Vagina (tissue), 2 donors: Measurements from ENCODE around the gene DENND4A.

Source experiments
- CTCF ChIP-seq, 3 experiments: fragments of 450-650 bp in 2 of 3; fragments of 200-600 bp in 1 of 3; sonication (generic) in 1 of 3; IDR thresholded peaks; one replicate each; pipeline ENCODE4 v1.5.1; 2017 to 2019; ENCODE audit warnings: antibody characterized with exemption in 3 of 3, mild to moderate bottlenecking in 2 of 3, moderate library complexity in 2 of 3
- POLR2A ChIP-seq, 2 donors: fragments of 450-650 bp; IDR thresholded peaks; one replicate each; pipeline ENCODE4 v1.6.1; 2017; ENCODE audit warnings: antibody characterized with exemption in 2 of 2, mild to moderate bottlenecking in 2 of 2, moderate library complexity in 2 of 2
- POLR2AphosphoS5 ChIP-seq, 2 donors: sonication (generic); formaldehyde crosslinking; IDR thresholded peaks; one replicate each; pipeline ENCODE4 v1.9.0; 2017; ENCODE audit warnings: antibody characterized with exemption in 2 of 2, mild to moderate bottlenecking in 2 of 2, low read depth in 1 of 2; ENCODE audit not compliant: insufficient read depth in 1 of 2

- TF ChIP-seq POLR2AphosphoS5 (IDR thresholded peaks at IDR 0.05; ENCODE audit: insufficient read depth in 1 of 2, low read depth in 1 of 2) (no peak), CTCF (IDR thresholded peaks at IDR 0.05) (no peak), POLR2A (IDR thresholded peaks at IDR 0.05) (no peak)
These were observed 171.3 kb downstream of the DENND4A start for GRCh38 chr15:65620833-65621232.
